HG03378 (cell line): ENCODE data around the gene F10.

Experiments used
- ATAC-seq: cut with Tn5 transposase; IDR thresholded peaks from one replicate; pipeline ENCODE4 v1.9.1; 2021; ENCODE audit warnings: mild to moderate bottlenecking, moderate library complexity; ENCODE audit not compliant: unreplicated experiment

F10 gene

DNA sequence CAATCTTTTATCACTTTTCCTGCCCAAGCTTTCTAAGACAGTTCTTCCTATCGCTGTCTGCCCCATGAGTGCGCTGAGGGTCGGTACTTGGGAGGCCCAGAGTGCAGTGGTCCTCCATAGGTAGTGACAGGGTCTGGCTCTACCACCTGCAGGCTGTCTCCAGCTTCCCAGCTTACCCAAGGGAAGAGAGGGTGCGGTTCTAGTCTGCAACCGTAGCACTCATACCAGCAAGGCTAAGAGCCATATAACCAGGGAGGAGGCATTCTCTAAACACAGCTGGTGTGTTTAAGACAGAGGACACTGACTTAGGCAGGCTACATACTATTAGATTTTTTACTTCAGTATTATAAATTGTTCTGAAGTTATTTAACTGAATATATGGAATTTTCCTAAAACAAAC lies 44.1 kb downstream of the F10 start:
- no peak for ATAC-seq

DNA sequence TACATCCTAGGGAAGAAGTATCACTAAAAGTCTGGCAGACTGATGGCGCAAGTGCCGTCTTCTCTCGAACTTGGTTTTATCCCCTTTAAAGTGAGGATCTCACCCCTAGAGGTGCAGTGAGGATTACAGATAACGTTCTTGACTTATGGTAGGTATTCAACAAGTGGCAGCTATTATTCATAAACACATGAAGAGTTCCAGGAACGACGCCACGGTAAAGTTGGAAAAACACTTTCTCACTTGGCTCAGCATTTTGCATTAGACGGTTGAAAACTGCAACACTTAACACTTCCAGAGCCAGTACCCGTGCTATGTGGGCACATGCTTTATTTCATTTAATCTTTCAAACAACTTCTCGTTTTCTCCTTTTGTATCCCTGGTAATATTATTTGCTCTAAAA lies 44.6 kb downstream of the F10 start:
- ATAC-seq, result no peak

DNA sequence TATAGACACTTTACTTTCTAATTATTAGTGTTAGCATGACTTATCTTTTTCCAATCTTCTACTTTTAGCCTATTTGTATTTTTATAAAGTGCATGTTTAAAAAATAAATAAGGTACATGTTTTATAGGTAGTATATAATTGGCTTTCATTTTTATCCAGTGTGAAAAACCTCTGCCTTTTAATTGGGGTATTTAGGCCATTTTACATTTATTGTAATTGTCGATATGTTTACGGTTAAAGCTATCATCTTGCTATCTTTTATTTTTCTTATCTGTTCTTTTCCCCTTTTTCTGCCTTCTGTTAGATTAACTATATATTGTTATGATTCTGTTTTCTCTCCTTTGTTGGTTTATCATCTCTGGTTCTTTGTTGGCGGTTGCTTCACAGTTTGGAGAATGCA lies 45.0 kb downstream of the F10 start:
- ATAC-seq, result no peak

DNA sequence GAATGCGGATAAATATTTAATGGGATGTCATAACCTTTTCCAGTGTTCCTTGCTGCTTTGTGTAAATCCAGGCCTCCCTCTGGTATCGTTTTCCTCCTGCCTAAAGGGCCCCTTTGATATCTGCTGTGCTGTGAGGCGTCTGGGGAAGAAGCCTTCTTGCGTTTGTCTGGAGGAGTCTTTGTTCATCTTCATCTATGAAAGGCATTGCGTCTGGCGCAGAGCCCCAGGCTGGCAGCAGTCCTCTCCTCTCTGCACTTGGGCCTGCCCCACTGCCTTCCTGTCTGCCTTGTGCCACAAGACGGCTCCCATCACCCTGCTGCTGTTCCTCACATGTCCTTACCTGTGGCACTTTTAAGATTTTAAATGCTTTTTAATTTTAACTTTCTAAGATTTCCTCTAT lies 45.6 kb downstream of the F10 start:
- ATAC-seq, result no peak

- no peak for ATAC-seq
These were observed 47.0 kb downstream of the F10 start for GRCh38 chr13:113169277-113170272.

GRCh38 chr13:113170511-113170910 lies 47.9 kb downstream of the F10 start:
- no peak for ATAC-seq

DNA sequence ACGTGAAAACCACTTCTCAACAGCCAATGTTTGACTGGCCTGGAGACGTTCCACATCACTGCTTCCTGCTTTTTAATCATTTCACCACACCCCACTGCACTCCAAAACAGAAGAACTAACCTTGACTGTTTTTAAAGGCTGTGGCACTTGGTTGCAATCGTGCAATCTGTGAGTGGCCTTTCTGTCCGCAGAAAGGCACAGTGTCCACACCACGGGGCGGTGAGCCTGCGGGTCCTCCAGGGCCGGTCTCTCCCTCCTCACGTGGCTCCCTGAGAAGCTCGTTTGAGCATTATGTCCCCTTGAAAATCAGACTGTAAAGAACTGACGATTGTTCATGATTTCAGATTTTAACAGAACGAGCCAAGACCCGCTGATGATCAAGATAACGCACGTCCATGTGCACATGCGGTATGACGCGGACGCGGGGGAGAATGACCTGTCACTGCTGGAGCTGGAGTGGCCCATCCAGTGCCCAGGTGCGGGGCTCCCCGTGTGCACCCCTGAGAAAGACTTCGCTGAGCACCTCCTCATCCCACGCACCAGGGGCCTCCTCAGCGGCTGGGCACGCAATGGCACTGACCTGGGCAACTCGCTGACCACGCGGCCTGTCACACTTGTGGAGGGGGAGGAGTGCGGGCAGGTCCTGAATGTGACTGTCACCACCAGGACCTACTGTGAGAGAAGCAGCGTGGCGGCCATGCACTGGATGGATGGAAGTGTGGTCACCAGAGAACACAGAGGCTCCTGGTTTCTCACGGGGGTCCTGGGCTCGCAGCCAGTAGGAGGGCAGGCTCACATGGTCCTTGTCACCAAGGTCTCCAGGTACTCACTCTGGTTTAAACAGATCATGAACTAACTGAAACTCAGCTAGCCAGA lies 48.9 kb downstream of the F10 start:
- no peak for ATAC-seq

DNA sequence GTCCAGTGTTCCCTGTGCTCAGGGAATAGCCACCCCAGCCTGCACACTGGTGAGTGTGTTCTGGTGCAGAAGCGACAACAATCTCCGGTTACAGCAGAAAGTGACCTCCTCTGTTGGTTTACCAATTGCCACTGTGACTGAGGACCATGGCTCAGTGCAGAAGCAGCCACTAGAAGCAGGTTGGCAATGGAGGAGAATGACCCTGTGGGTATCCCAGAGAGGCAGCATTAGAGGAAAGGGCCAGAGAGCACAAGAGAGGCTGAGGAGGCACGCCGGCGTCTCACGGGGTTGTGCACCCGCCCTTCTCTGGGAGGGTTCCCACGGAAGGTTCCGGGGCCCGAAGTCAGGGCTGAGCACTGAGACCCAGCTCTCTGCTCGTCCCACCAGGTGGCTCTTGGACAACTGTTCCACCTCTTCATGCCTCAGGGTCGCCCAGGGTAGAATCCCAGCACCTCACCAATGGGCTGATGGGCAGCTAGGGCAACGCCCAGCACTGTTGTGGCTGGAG lies 49.9 kb downstream of the F10 start:
- no peak for ATAC-seq

DNA sequence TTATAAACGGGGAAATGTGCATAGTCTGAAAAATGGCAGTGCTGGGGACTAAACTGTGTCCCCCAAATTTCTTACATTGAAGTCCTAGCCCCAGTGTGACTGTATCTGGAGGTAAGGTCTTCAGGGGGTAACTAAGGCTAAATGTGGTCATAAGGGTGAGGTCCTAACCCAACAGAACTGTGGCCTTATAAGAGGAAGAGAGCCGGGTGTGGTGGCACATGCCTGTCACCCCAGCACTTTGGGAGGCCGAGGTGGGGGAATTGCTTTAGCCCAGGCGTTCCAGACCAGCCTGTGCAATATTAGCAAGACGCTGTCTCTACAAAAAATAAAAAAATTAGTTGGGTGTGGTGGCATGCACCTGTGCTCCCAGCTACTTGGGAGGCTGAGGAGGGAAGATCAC lies 53.7 kb downstream of the F10 start:
- ATAC-seq, result no peak

- ATAC-seq, result no peak
These were observed 54.2 kb downstream of the F10 start for GRCh38 chr13:113176822-113177221.

DNA sequence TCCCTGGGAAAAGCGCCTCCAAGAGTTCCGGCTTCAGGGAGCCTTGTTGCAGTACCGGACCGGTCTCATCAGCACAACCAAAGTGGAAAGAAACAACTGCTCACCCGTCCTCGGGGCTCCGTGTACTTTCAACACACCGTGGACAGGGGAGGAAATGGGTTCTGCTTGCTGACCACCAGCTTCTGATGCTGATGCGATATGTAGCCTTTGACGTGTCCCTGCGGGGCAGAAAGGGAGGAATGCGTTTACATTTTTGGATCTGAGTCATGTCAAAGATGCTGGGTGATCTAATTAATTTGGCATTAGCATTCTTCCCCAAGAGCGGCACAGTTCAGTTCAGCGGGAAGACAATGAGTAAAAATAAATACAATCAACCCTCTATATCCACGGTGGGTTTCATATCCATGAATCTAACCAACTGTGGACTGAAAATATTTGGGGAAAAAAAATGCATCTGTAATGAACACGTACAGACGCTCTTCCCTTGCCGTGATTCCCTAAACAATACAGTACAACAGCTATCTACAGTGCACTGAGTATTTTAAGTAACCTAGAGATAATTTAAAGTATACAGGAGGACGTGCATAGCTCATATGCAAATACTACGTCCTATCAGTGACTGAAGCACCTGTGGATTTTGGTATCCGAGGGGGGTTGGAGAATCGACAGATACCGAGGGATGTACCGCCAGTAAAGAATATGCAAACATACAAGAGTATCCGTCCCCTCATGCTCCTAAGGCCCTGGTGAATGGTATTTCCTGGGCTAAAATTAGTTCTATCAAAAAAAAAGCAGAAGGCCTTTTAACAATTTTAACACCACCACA lies 55.7 kb downstream of the F10 start:
- ATAC-seq, result no peak

GRCh38 chr13:113178896-113179167 lies 56.2 kb downstream of the F10 start:
- no peak for ATAC-seq

DNA sequence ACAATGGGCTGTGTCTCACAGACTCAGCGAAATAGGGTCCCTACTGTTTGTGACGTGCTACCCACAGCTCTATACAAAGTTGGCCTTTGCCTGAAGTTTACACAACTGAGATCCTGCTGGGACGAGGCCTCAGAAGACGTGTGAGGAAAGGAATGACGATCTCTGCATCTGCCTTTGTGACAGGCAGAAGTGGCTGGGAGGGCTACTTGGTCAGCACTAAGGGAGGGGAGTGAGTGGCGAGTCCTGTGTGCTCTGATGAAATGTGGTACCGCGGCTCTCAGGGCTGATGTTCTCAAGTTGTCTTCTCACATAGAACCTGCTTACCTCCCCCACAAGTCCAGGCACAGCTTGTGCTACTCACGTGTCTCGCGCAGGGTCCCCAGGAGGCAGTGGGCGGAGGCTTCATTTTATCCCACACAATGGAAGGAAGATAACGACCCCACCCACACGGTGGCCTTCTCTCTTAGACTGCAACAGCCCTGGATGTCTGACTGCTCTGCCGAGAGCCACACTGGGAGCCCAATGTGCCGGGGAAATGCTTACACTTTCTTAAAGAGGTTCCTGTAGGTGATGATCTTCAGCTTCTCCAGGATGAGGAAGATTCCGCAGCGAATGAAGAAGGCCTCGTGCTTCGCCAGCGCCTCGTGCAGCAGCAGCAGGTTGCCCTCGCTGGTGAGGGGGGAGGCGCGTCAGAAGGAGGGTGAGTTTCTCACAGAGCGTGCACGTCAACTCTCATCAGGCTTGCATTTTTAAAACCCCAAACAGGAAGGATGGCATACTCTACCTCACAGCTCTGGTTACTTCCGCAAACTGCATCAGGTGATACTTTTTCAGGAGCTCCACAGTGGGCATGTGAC lies 57.0 kb downstream of the F10 start:
- ATAC-seq, result no peak

DNA sequence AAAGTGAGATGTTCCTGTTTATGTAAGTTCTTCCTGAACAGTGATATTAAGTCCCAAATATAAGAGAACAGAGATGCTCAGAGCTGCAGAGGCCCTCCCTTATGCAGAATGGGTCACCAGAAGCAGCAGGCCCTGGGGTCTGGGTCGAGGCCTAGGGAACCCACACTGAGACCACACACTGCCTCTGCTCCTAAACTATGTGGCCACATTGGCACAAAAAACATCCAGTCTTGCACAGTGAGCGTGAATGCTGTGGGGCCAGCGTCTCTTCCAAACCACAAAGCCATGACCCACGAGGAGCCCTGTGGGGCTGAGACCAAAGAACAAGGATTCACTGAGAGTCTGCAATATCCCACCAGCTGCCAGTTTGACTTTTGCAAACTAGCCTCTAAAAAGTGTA lies 59.4 kb downstream of the F10 start:
- ATAC-seq, result no peak

- ATAC-seq, result no peak
These were observed 61.0 kb downstream of the F10 start for GRCh38 chr13:113183450-113184129.

DNA sequence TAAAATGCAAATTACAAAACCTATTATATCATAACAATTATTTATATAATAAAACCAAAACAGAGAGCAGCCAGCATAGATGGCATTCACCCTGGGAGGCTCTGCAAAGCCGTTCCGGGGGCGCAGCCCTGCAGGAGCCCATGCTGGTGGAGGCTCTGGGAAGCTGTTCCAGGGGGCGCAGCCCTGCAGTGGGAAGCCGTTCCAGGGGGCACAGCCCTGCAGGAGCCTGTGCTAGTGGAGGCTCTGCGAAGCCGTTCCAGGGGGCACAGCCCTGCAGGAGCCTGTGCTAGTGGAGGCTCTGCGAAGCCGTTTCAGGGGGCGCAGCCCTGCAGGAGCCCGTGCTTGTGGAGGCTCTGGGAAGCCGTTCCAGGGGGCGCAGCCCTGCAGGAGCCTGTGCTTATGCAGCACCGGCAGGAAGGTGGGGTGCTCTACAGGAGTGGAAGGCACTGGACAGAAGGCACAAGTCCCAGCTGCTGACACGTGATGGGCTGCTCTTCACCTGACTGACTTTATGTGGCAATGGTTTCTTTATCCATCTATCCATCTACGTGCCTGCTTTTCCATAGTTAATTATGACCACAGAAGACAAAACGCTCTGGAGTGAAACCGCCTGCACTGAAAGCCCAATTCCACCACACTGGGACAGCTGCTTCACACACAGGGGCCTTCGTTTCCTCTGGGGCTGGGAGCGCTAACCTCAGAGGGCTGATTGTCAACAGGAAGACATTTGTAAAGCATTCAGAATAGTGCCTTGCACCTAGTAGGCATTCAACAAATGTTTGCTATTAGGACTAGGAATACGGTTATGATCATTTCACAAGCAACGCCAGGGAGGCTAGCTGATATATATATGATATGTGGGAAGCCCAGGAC lies 62.2 kb downstream of the F10 start:
- ATAC-seq, result no peak

GRCh38 chr13:113186061-113186900 lies 63.7 kb downstream of the F10 start:
- ATAC-seq, result no peak

GRCh38 chr13:113187263-113187669 lies 64.7 kb downstream of the F10 start:
- ATAC-seq, result no peak
